Endothelial cell of umbilical vein (primary cell): ENCODE measurements around the gene HES1. TPM values are rescaled to one million over a fixed set of nuclear protein-coding genes. Genes with fewer than 3 reads are reported as not detected.
A peak's percentile ranks its signal among the peaks of the same experiment; 100 is the strongest.

Experiments used
- BruUV-seq: library from RNA; stranded (reverse); fragments of 400-500 nt; replicated peaks from 2 replicates; lab custom pipeline; 2021; lab: Mats Ljungman, UMichigan
- CTCF ChIA-PET: fragments of 300-600, 350-600 bp; sonication (Branson Sonifier 250); formaldehyde crosslinking; loops from one replicate; lab custom pipeline; 2021; ENCODE audit warnings: antibody characterized with exemption, inconsistent platforms; lab: Charles Lee
- POLR2A ChIA-PET: fragments of 300-600, 350-600 bp; sonication (Branson Sonifier 250); formaldehyde crosslinking; loops from one replicate; lab custom pipeline; 2021; ENCODE audit warnings: antibody characterized with exemption, inconsistent platforms; lab: Charles Lee
- DNase-seq: peaks from one replicate; pipeline ENCODE4 v3.0.0-alpha.2; 2011; ENCODE audit warnings: low read depth, low spot score
- FAIRE-seq: peaks from 2 replicates; lab custom pipeline; 2011; peaks lifted over from hg19 to GRCh38; lab: Jason Lieb, UNC
- H2AFZ ChIP-seq: 2 replicates; pipeline ENCODE4 v1.6.0; 2012; ENCODE audit warnings: low read depth, low read length, control low read depth, inconsistent platforms
- H3K27ac ChIP-seq: 2 replicates; pipeline ENCODE4 v1.5.1; 2011; ENCODE audit warnings: low read depth, mild to moderate bottlenecking, control low read depth, low read length, moderate library complexity; ENCODE audit not compliant: insufficient read depth
- H3K27me3 ChIP-seq, 2 experiments: 2 replicates each; pipeline versions ENCODE4 v1.6.0 to v1.6.1; 2011; ENCODE audit warnings: low read length in 2 of 2, mixed read lengths in 1 of 2; ENCODE audit not compliant: control insufficient read depth in 2 of 2, insufficient read depth in 2 of 2
- H3K36me3 ChIP-seq, 2 experiments: 2 replicates in 1 of 2; 3 replicates in 1 of 2; pipeline ENCODE4 v1.5.1; 2011; ENCODE audit warnings: low read length in 2 of 2, mild to moderate bottlenecking in 1 of 2, moderate library complexity in 1 of 2; ENCODE audit not compliant: control insufficient read depth in 2 of 2, insufficient read depth in 2 of 2; ENCODE audit errors: extremely low read depth in 1 of 2
- H3K4me1 ChIP-seq: 3 replicates; pipeline ENCODE4 v1.5.1; 2011; ENCODE audit warnings: mild to moderate bottlenecking, low read length; ENCODE audit not compliant: control insufficient read depth, insufficient read depth; ENCODE audit errors: extremely low read depth
- H3K4me2 ChIP-seq: 2 replicates; pipeline ENCODE4 v1.6.1; 2011; ENCODE audit warnings: low read length, control low read depth, mixed read lengths; ENCODE audit not compliant: insufficient read depth
- H3K4me3 ChIP-seq, 3 experiments: fragments of 200-600 bp in 1 of 3; sonication (generic), shearing (Covaris generic) in 1 of 3; replicated peaks in 1 of 3; 2 replicates each; pipeline ENCODE4 v1.5.1; 2011 to 2016; ENCODE audit warnings: control low read depth in 3 of 3, low read length in 3 of 3, mild to moderate bottlenecking in 2 of 3, inconsistent platforms in 1 of 3, low read depth in 1 of 3, moderate library complexity in 1 of 3; ENCODE audit not compliant: insufficient read depth in 1 of 3
- H3K79me2 ChIP-seq: 2 replicates; pipeline ENCODE4 v1.6.0; 2012; ENCODE audit warnings: low read length, inconsistent platforms; ENCODE audit not compliant: control insufficient read depth, insufficient read depth
- H3K9ac ChIP-seq: replicated peaks from 2 replicates; pipeline ENCODE3; 2011; ENCODE audit warnings: low read length, control low read depth; ENCODE audit not compliant: insufficient read depth; ENCODE audit errors: extremely low read depth
- H3K9me1 ChIP-seq: replicated peaks from 3 replicates; pipeline ENCODE4 v1.6.0; 2011; ENCODE audit warnings: mild to moderate bottlenecking, low read length; ENCODE audit not compliant: control insufficient read depth, insufficient read depth; ENCODE audit errors: extremely low read depth
- H3K9me3 ChIP-seq: replicated peaks from 2 replicates; pipeline ENCODE4 v1.5.1; 2012; ENCODE audit warnings: low read length, inconsistent platforms; ENCODE audit not compliant: control insufficient read depth, insufficient read depth
- H4K20me1 ChIP-seq: replicated peaks from 2 replicates; pipeline ENCODE3; 2011; ENCODE audit warnings: mild to moderate bottlenecking, low read length; ENCODE audit not compliant: control insufficient read depth, insufficient read depth; ENCODE audit errors: extremely low read depth
- EZH2 ChIP-seq: IDR thresholded peaks from 2 replicates; pipeline ENCODE4 v1.6.1; 2012; ENCODE audit warnings: borderline replicate concordance, low read depth, mild to moderate bottlenecking, moderate library complexity, low read length, inconsistent platforms; ENCODE audit not compliant: severe bottlenecking
- FOS ChIP-seq: IDR thresholded peaks from 2 replicates; pipeline ENCODE4 v1.6.1; 2011; ENCODE audit warnings: mild to moderate bottlenecking, low read length, moderate library complexity, borderline replicate concordance; ENCODE audit not compliant: insufficient read depth
- GATA2 ChIP-seq: IDR thresholded peaks from 2 replicates; pipeline ENCODE4 v1.7.0; 2011; ENCODE audit warnings: low read depth, mild to moderate bottlenecking, moderate library complexity, mixed read lengths, low read length; ENCODE audit not compliant: insufficient read length, insufficient read depth
- JUN ChIP-seq: IDR thresholded peaks from 2 replicates; pipeline ENCODE4 v1.6.1; 2011; ENCODE audit warnings: borderline replicate concordance, low read depth; ENCODE audit not compliant: insufficient read length, insufficient read depth
- MYC ChIP-seq: IDR thresholded peaks from one replicate; pipeline ENCODE4 v1.6.1; 2011; ENCODE audit warnings: mild to moderate bottlenecking, low read depth, low read length
- POLR2A ChIP-seq: IDR thresholded peaks from 2 replicates; pipeline ENCODE4 v1.6.1; 2012; ENCODE audit warnings: low read depth, mild to moderate bottlenecking, control low read depth, low read length
- POLR2AphosphoS5 ChIP-seq: IDR thresholded peaks from 2 replicates; pipeline ENCODE4 v1.6.1; 2012; ENCODE audit warnings: low read depth, mild to moderate bottlenecking, control low read depth, low read length, moderate library complexity; ENCODE audit not compliant: insufficient read depth
- dilution Hi-C: fragments of 300-500 bp; cut with MboI; formaldehyde crosslinking; loops from one replicate; pipeline ENCODE4 v1.15.0; 2019; ENCODE audit warnings: low sequenced_read_pairs; ENCODE audit not compliant: extremely low pct_ligation_motif_present
- intact Hi-C: fragments of 100-400 bp; cut with micrococcal nuclease; formaldehyde crosslinking; loops from one replicate; pipeline ENCODE4 v1.10.0; 2022
- polyA plus RNA-seq, 4 experiments: library from polyadenylated mRNA; depleted of rRNA in 3 of 4; stranded (reverse) in 3 of 4; unstranded in 1 of 4; fragments of >200 nt; gene quantifications; 2 replicates each; pipeline versions ENCODE4 v1.2.1 to v1.2.3, GENCODE V29; 2011 to 2012; ENCODE audit warnings: missing spikeins in 1 of 4
- total RNA-seq: library from RNA; stranded (reverse); gene quantifications from 2 replicates; pipeline ENCODE4 v1.2.3, GENCODE V29; 2021
- TF ChIP-seq, protein P1 (sequence below), 2 donors: IDR thresholded peaks; 1 replicate in 1 of 2; 2 replicates in 1 of 2; pipeline ENCODE4 v1.5.1; 2011; ENCODE audit warnings: low read length in 2 of 2, mild to moderate bottlenecking in 2 of 2, moderate library complexity in 2 of 2, control low read depth in 1 of 2, inconsistent platforms in 1 of 2, low read depth in 1 of 2; ENCODE audit not compliant: insufficient read depth in 1 of 2; ENCODE audit errors: extremely low read depth in 1 of 2
- TF ChIP-seq, protein P2 (sequence below): IDR thresholded peaks from 2 replicates; pipeline ENCODE4 v1.6.1; 2011; ENCODE audit not compliant: insufficient read depth, insufficient read length

The HES1 gene
- total and polyA plus RNA-seq, 2 donors (not counting 3 experiments of a cell fraction or from before 2014, with no cell fraction given), result 42.0 to 210 TPM

DNA sequence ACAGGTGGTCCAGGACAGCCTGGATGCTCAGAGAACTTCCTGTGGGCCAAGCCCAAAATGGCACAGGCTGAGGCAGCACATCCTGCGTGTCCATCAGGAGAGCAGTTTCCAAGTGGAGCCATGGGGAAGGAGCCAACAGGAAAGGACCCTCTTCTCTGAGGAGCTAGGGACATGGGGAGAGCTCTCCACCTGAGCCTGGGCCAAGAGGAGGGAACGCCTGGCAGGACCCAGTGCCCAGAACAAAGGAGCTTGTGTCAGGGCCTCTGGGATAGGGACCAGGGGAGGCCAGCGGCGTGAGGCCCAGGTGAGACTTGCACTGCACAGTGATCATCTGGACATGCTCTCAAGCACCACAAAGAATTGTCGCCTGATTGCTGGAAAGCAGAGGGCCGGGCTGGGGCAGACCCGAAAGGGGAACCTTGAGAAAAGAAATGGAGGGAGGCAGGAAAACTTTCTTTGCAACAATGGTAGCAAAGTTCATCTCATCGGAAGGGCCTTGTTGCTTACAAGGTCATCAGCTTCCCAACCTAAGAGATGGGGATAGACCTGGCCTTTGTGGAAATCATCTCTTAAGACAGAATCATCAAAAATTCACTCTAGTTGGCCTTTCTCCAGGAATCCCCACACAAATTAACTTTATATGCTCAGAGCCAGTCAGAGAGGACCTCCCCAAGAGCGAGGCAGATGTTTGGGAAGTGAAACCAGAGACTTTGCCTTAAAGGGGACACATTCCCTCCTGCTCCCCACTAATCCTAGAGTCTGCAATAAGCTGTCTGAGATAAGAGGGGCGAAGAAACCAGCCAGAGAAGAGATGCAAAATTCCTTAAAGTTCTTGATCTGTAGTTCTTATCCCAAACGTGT is 47.7 kb upstream of the HES1 start:
- POLR2A ChIA-PET, result interaction anchor here (1.1 to 1.5 kb wide), 2 partner anchors 21 to 85 kb away, joined by 3 to 9 read pairs; no protein-coding TSS in a partner anchor

More for the DNA sequence above, 47.7 kb upstream of the HES1 start:
- no peaks in the 10 kb centered on the region for H3K9me1 ChIP-seq
- H3K27ac ChIP-seq, result peak overlapping the region; percentile 94
- H3K36me3 ChIP-seq, result no peaks in the 10 kb centered on the region
- intact Hi-C loops, result loop anchor here (2.0 to 5.0 kb wide), 2 partner anchors 117 to 229 kb away; no protein-coding TSS in a partner anchor
- dilution Hi-C loops, result no loop called here
- H3K4me2 ChIP-seq, result no peak overlapping the region
- TF ChIP-seq, protein P1, sequence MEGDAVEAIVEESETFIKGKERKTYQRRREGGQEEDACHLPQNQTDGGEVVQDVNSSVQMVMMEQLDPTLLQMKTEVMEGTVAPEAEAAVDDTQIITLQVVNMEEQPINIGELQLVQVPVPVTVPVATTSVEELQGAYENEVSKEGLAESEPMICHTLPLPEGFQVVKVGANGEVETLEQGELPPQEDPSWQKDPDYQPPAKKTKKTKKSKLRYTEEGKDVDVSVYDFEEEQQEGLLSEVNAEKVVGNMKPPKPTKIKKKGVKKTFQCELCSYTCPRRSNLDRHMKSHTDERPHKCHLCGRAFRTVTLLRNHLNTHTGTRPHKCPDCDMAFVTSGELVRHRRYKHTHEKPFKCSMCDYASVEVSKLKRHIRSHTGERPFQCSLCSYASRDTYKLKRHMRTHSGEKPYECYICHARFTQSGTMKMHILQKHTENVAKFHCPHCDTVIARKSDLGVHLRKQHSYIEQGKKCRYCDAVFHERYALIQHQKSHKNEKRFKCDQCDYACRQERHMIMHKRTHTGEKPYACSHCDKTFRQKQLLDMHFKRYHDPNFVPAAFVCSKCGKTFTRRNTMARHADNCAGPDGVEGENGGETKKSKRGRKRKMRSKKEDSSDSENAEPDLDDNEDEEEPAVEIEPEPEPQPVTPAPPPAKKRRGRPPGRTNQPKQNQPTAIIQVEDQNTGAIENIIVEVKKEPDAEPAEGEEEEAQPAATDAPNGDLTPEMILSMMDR (IDR thresholded peaks at IDR 0.05; ENCODE audit: extremely low read depth in 1 of 2, insufficient read depth in 1 of 2, low read depth in 1 of 2, low read length in 2 of 2), result no peak
- TF ChIP-seq EZH2 (no peak), JUN (no peak), MYC (no peak), FOS (no peak), POLR2A (no peak), GATA2 (no peak), POLR2AphosphoS5 (no peak)
- TF ChIP-seq, protein P2, sequence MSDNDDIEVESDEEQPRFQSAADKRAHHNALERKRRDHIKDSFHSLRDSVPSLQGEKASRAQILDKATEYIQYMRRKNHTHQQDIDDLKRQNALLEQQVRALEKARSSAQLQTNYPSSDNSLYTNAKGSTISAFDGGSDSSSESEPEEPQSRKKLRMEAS, result no peak
- no peak overlapping the region for H3K4me3 ChIP-seq
- no peaks in the 10 kb centered on the region for H3K9me3 ChIP-seq
- peaks cover 22% of the 10 kb centered on the region for H3K4me1 ChIP-seq
- DNase-seq (no peak), FAIRE-seq (no peak)
- no TSS peak for BruUV-seq
- H2AFZ ChIP-seq, result no peak overlapping the region
- CTCF ChIA-PET, result interaction anchor here (0.6 to 2.8 kb wide), 6 partner anchors 9 to 307 kb away, joined by 3 to 12 read pairs (median 6); partner anchors contain the start of gene HES1
- H3K9ac ChIP-seq, result no peak overlapping the region
- no peaks in the 10 kb centered on the region for H3K27me3 ChIP-seq
- H4K20me1 ChIP-seq, result no peaks in the 10 kb centered on the region
- H3K79me2 ChIP-seq, result no peaks in the 10 kb centered on the region
